Left renal pelvis (tissue), 4 donors: Measurements from ENCODE around the gene MECP2. TPM values are rescaled to one million over a fixed set of nuclear protein-coding genes. Genes with fewer than 3 reads are reported as not detected.
"Not testable (repeated sequence)": the region's sequence is repeated elsewhere in the genome, so short reads cannot be mapped to it uniquely, and the experiment has no call there.

ENCODE experiments used
- DNase-seq, 4 donors: peaks; one replicate each; pipeline ENCODE4 v3.0.0-alpha.2; 2013; ENCODE audit warnings: low read depth in 4 of 4, low spot score in 3 of 4
- polyA plus RNA-seq, 4 donors: library from polyadenylated mRNA; unstranded; fragments of 120-200 nt; gene quantifications; one replicate each; pipeline ENCODE4 v1.2.1, GENCODE V29; 2013; ENCODE audit not compliant: insufficient read length in 4 of 4

Gene MECP2
- 10 to 100 TPM; 23.2 to 31.9 (median 29.7) TPM for polyA plus RNA-seq

GRCh38 chrX:154097589-154098541, at the start of gene MECP2:
MECP2 (minus strand) TSS chrX:154097717.
- peak; percentile 66 to 85 (median 82) for DNase-seq

- not testable (repeated sequence) for DNase-seq
These were observed 46.5 kb upstream of the MECP2 start, which contains the start of gene OPN1LW for GRCh38 chrX:154144010-154144409. OPN1LW (plus strand) TSS chrX:154144243; CDS start chrX:154144284, 41 bp downstream.

- DNase-seq, result no peak
These were observed 45.6 kb upstream of the MECP2 start for GRCh38 chrX:154142950-154143745.

- DNase-seq, result no peak
These were observed 44.9 kb upstream of the MECP2 start for GRCh38 chrX:154142386-154142785.

DNA sequence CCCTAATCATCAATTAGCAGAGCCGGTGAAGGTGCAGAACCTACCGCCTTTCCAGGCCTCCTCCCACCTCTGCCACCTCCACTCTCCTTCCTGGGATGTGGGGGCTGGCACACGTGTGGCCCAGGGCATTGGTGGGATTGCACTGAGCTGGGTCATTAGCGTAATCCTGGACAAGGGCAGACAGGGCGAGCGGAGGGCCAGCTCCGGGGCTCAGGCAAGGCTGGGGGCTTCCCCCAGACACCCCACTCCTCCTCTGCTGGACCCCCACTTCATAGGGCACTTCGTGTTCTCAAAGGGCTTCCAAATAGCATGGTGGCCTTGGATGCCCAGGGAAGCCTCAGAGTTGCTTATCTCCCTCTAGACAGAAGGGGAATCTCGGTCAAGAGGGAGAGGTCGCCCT, 43.2 kb upstream of the MECP2 start:
- no peak for DNase-seq

DNA sequence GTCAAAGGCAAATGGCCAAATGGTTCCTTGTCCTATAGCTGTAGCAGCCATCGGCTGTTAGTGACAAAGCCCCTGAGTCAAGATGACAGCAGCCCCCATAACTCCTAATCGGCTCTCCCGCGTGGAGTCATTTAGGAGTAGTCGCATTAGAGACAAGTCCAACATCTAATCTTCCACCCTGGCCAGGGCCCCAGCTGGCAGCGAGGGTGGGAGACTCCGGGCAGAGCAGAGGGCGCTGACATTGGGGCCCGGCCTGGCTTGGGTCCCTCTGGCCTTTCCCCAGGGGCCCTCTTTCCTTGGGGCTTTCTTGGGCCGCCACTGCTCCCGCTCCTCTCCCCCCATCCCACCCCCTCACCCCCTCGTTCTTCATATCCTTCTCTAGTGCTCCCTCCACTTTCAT, 42.7 kb upstream of the MECP2 start:
- no peak for DNase-seq

- no peak for DNase-seq
These were observed 41.3 kb upstream of the MECP2 start for GRCh38 chrX:154138857-154139256.

DNA sequence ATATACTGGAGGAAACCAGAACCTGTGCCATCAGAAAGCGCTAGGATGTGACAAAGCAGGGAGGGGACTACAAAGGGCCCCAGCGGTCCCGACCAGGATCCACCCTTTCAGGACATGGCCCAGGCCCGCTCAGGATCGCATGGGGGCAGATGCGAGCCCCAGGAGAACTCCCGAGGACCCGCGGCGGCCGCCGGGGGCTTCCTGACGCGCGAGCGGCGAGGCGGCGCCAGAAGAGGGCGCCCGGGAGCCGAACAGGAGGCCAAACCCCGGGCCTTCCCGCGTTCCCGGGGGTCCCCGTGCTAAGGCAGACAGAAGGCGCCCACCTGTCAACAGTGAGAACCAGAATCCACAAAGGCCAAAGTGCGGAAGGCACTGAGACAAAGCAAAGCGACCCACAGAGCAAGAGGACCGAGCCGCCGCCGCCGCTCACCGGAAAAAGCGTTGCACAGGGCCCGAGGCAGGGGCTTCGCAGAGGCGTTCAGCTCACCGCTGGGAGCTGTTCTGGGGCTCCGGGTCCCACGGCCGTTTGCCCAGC, 39.2 kb upstream of the MECP2 start:
- peak in 2 of 4 donors; percentile 39 to 42 for DNase-seq

- DNase-seq, result no peak
These were observed 38.1 kb upstream of the MECP2 start for GRCh38 chrX:154135458-154136229.

DNA sequence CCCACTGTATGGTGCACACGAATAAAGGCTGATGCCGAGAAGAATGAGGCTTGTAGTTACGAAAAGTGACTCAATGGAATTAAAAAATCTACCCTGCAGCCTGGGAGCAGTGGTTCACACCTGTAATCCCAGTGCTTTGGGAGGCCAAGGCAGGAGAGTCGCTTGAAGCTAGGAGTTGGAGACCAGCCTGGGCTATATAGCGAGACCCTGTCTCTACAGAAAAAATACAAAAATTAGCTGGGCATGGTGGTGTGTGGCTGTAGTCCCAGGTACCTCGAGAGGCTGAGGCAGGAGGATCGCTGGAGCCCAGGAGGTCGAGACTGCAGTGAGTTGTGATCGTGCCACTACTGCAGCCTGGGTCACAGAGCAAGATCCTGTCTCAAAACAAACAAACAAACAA, 34.8 kb upstream of the MECP2 start:
- DNase-seq, result no peak

GRCh38 chrX:154131955-154132354, 34.4 kb upstream of the MECP2 start:
- no peak for DNase-seq

GRCh38 chrX:154126101-154126500, 28.6 kb upstream of the MECP2 start:
- DNase-seq, result no peak

DNA sequence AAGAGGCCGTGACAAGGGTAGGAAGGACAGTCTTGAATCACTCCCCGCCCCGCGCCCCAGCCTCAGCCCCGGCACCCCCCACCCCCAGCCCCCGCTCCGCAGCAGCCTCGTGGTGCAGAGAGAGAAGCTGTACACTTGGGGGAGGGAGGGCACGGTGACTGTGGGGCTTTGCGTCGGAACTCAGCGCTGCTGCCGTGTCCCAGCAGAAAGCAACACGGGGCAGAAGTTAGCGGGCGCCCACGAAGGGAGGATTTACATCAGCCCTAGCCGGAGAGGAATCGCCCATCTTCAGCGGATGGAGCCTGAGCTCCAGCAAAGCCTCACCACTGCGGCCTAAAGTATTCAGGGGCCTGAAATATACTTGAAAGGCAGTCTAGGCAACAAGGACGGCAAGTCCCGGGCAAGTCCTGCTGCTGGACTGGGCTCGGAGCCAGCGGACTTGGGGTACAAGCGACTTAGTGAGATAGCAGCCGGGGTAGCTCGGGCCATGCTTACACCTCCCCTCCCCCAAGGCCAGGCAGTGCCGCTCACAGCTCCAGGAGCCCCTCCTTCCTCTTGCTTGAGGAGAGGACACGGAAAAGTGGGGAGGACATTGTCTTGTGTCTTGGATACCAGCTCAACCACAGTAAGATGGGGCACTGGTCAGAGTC, 28.0 kb upstream of the MECP2 start:
- no peak for DNase-seq

DNA sequence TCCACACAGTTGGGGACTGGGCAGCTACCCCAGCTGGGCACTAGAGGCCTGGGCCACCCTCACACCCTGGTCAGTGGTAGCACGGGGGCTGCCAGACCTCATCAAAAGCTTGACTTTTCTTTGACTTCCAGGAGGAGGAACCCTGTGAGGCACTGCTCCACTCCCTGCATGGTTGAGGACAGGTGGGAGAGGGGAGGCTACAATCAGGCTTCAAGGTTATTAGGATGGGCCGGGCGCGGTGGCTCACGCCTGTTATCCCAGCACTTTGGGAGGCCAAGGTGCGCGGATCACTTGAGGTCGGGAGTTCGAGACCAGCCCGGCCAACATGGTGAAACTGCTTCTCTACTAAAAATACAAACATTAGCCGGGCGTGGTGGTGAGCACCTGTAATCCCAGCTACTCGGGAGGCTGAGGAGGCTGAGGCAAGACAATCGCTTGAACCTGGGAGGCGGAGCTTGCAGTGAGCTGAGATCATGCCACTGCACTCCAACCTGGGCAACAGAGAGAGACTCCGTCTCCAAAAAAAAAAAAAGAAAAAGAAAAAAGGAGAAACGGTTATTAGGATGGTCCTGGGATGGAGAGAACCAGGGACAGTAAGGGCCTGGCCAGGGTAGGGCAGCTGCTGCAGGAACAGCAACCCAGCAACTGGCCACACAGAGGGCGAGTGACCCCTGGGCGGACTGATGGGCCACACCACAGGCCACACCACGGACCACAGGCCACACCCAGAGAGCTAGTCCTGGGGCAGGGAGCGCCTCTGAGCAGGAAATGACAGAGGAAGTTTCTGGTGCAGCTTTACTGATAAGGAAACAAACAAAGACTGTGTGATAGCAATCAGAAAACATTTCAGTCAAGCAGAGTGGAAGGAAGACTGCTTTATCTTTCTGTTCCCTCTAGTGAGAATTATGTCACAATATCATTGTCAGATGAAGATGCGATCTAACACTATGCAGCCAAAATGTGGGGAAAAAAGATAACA, 26.0 kb upstream of the MECP2 start:
- DNase-seq, result no peak

- no peak for DNase-seq
These were observed 24.4 kb upstream of the MECP2 start for GRCh38 chrX:154121961-154122360.

GRCh38 chrX:154121207-154121606, 23.7 kb upstream of the MECP2 start:
- DNase-seq, result no peak

GRCh38 chrX:154120567-154120966, 23.1 kb upstream of the MECP2 start:
- DNase-seq, result no peak

DNA sequence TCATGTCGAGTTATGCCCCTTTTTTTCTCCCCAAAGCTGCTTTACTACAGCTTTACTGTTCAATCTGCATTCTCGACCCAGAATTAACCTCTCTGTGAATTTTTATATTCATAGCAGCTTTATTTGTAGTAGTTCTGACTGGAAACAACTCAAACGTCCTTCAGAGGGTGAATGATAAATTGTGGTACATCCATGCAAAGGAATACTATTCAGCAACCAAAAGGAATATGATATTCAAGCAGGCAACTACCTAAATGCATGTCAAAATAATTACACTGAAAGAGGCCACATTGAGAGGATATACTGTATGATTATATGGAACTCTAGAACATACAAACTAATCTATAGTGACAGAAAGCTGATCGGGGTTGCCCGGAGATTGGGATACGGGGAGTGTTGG, 20.0 kb upstream of the MECP2 start:
- no peak for DNase-seq
